Measurements from ENCODE around the gene AMIGO1.

The AMIGO1 gene

GRCh38 chr1:109501644-109502363 lies 7.7 kb downstream of the AMIGO1 start:
- FAIRE-seq, result no peak

GRCh38 chr1:109500941-109501381 lies 8.6 kb downstream of the AMIGO1 start:
- no peak for FAIRE-seq

- FAIRE-seq, result no peak
Observed at GRCh38 chr1:109499661-109500536, 9.6 kb downstream of the AMIGO1 start.

- no peak for FAIRE-seq
Observed at GRCh38 chr1:109499081-109499480, 10.4 kb downstream of the AMIGO1 start.

GRCh38 chr1:109498161-109498801 lies 11.2 kb downstream of the AMIGO1 start:
- FAIRE-seq, result no peak

GRCh38 chr1:109497449-109498160 lies 11.9 kb downstream of the AMIGO1 start:
- FAIRE-seq, result no peak

GRCh38 chr1:109495738-109496137 lies 13.8 kb downstream of the AMIGO1 start:
- FAIRE-seq, result no peak

- no peak for FAIRE-seq
Observed at GRCh38 chr1:109493805-109494539, 15.6 kb downstream of the AMIGO1 start, which contains the start of gene CYB561D1. Gene CYB561D1, plus strand, starts transcription at chr1:109494094. Its CDS starts 46 bp downstream, at chr1:109494140.

- FAIRE-seq, result no peak
Observed at GRCh38 chr1:109493227-109493626, 16.3 kb downstream of the AMIGO1 start.

GRCh38 chr1:109492779-109493178 lies 16.7 kb downstream of the AMIGO1 start:
- no peak for FAIRE-seq

- FAIRE-seq, result no peak
Observed at GRCh38 chr1:109491372-109491771, 18.2 kb downstream of the AMIGO1 start.

- no peak for FAIRE-seq
Observed at GRCh38 chr1:109490934-109491302, 18.6 kb downstream of the AMIGO1 start.

GRCh38 chr1:109490029-109490933 lies 19.2 kb downstream of the AMIGO1 start:
- no peak for FAIRE-seq

GRCh38 chr1:109488696-109489095 lies 20.8 kb downstream of the AMIGO1 start:
- FAIRE-seq, result no peak

GRCh38 chr1:109488201-109488600 lies 21.3 kb downstream of the AMIGO1 start:
- no peak for FAIRE-seq

- FAIRE-seq, result no peak
Observed at GRCh38 chr1:109487261-109487660, 22.3 kb downstream of the AMIGO1 start.

- no peak for FAIRE-seq
Observed at GRCh38 chr1:109485001-109485400, 24.5 kb downstream of the AMIGO1 start.

GRCh38 chr1:109484519-109484975 lies 25.0 kb downstream of the AMIGO1 start:
- no peak for FAIRE-seq

- no peak for FAIRE-seq
Observed at GRCh38 chr1:109483672-109484518, 25.6 kb downstream of the AMIGO1 start, which contains the start of gene ATXN7L2. Gene ATXN7L2, plus strand, starts transcription at chr1:109483905. Its CDS starts 49 bp downstream, at chr1:109483954.

All from TTC549 (cell line).